Parathyroid adenoma (tissue), 2 donors: ENCODE results near the gene TAB3.
A peak's percentile ranks its signal among the peaks of the same experiment; 100 is the strongest.

Source experiments
- H2AFZ ChIP-seq: fragments of 300-600 bp; sonication (generic); one replicate; pipeline ENCODE4 v1.7.0; 2017; ENCODE audit warnings: antibody characterized with exemption, mild to moderate bottlenecking
- H3K27ac ChIP-seq: fragments of 300-600 bp; sonication (generic); one replicate; pipeline ENCODE4 v1.7.0; 2017
- H3K27me3 ChIP-seq: fragments of 300-600 bp; sonication (generic); one replicate; pipeline ENCODE4 v1.7.0; 2017; ENCODE audit warnings: low read length; ENCODE audit not compliant: control insufficient read depth, insufficient read depth
- H3K36me3 ChIP-seq: fragments of 300-600 bp; sonication (generic); one replicate; pipeline ENCODE4 v1.7.0; 2017; ENCODE audit warnings: low read length; ENCODE audit not compliant: control insufficient read depth, insufficient read depth
- H3K4me1 ChIP-seq: fragments of 300-600 bp; sonication (generic); one replicate; pipeline ENCODE4 v1.7.0; 2017; ENCODE audit warnings: control low read depth
- H3K4me2 ChIP-seq: fragments of 300-600 bp; sonication (generic); one replicate; pipeline ENCODE4 v1.7.0; 2017; ENCODE audit warnings: low read length
- H3K4me3 ChIP-seq: fragments of 300-600 bp; sonication (generic); one replicate; pipeline ENCODE4 v1.7.0; 2017; ENCODE audit warnings: low read depth, low read length
- H3K79me2 ChIP-seq: fragments of 300-600 bp; sonication (generic); one replicate; pipeline ENCODE4 v1.7.0; 2017; ENCODE audit warnings: control low read depth
- H3K9ac ChIP-seq: fragments of 300-600 bp; sonication (generic); one replicate; pipeline ENCODE4 v1.7.0; 2017; ENCODE audit warnings: mild to moderate bottlenecking
- H3K9me3 ChIP-seq: fragments of 300-600 bp; sonication (generic); one replicate; pipeline ENCODE4 v1.7.0; 2017; ENCODE audit warnings: low read length; ENCODE audit not compliant: control insufficient read depth
- CTCF ChIP-seq: fragments of 300-600 bp; sonication (generic); IDR thresholded peaks from one replicate; pipeline ENCODE4 v1.7.0; 2017; ENCODE audit warnings: antibody characterized with exemption, mild to moderate bottlenecking
- donor health status: primary hyperparathyroidism.

TAB3 gene

GRCh38 chrX:30910124-30910860 is 21.2 kb upstream of the TAB3 start:
- H3K4me3 ChIP-seq: no peak overlapping the region
- TF ChIP-seq CTCF: no peak
- H2AFZ ChIP-seq: no peak overlapping the region
- H3K27ac ChIP-seq: no peak overlapping the region
- H3K4me2 ChIP-seq: no peak overlapping the region
- no peaks in the 10 kb centered on the region for H3K9me3 ChIP-seq
- no peak overlapping the region for H3K9ac ChIP-seq
- H3K4me1 ChIP-seq: no peaks in the 10 kb centered on the region
- no peaks in the 10 kb centered on the region for H3K27me3 ChIP-seq
- H3K36me3 ChIP-seq: no peaks in the 10 kb centered on the region
- H3K79me2 ChIP-seq: no peaks in the 10 kb centered on the region

GRCh38 chrX:30906726-30907125 is 17.7 kb upstream of the TAB3 start:
- Histone ChIP-seq H2AFZ (no peak overlapping the region), H3K4me2 (no peak overlapping the region), H3K4me3 (no peak overlapping the region), H3K4me1 (peaks cover 2% of the 10 kb centered on the region), H3K9me3 (no peaks in the 10 kb centered on the region), H3K9ac (no peak overlapping the region), H3K27me3 (no peaks in the 10 kb centered on the region), H3K27ac (no peak overlapping the region), H3K79me2 (no peaks in the 10 kb centered on the region), H3K36me3 (no peaks in the 10 kb centered on the region)
- TF ChIP-seq CTCF: no peak

- no peak overlapping the region for H3K27ac ChIP-seq
- H3K9ac ChIP-seq: no peak overlapping the region
- H3K79me2 ChIP-seq: no peaks in the 10 kb centered on the region
- H3K4me1 ChIP-seq: peaks cover 2% of the 10 kb centered on the region
- H3K36me3 ChIP-seq: no peaks in the 10 kb centered on the region
- no peak overlapping the region for H2AFZ ChIP-seq
- no peaks in the 10 kb centered on the region for H3K27me3 ChIP-seq
- no peak for TF ChIP-seq CTCF
- no peak overlapping the region for H3K4me3 ChIP-seq
- H3K9me3 ChIP-seq: no peaks in the 10 kb centered on the region
- no peak overlapping the region for H3K4me2 ChIP-seq
These were observed 16.3 kb upstream of the TAB3 start for GRCh38 chrX:30905321-30905720.

GRCh38 chrX:30904632-30905031 is 15.6 kb upstream of the TAB3 start:
- Histone ChIP-seq H3K4me3 (no peak overlapping the region), H3K36me3 (no peaks in the 10 kb centered on the region), H3K4me1 (peaks cover 2% of the 10 kb centered on the region), H3K9ac (no peak overlapping the region), H3K27me3 (no peaks in the 10 kb centered on the region), H2AFZ (peak overlapping the region; percentile 42), H3K79me2 (no peaks in the 10 kb centered on the region), H3K4me2 (no peak overlapping the region), H3K9me3 (no peaks in the 10 kb centered on the region), H3K27ac (no peak overlapping the region)
- TF ChIP-seq CTCF: no peak

GRCh38 chrX:30904186-30904585 is 15.1 kb upstream of the TAB3 start:
- H3K4me2 ChIP-seq: peak overlapping the region; percentile 12
- TF ChIP-seq CTCF: no peak

More at GRCh38 chrX:30904186-30904585, 15.1 kb upstream of the TAB3 start:
- Histone ChIP-seq H3K79me2 (no peaks in the 10 kb centered on the region), H3K27me3 (no peaks in the 10 kb centered on the region), H3K9me3 (no peaks in the 10 kb centered on the region), H2AFZ (peak overlapping the region; percentile 42), H3K27ac (peak overlapping the region; percentile 9), H3K36me3 (no peaks in the 10 kb centered on the region), H3K4me1 (peaks cover 2% of the 10 kb centered on the region), H3K9ac (no peak overlapping the region), H3K4me3 (no peak overlapping the region)
